HL-60/S4 treated with phorbol 12-myristate 13-acetate at 8.2 ng/mL for 4 days and 3 days (cell line): ENCODE data around the gene HOXD13.

ENCODE experiments used
- in situ Hi-C: fragments of 300-500 bp; cut with MboI; formaldehyde crosslinking; loops from 2 replicates; pipeline ENCODE4 v1.15.0; 2022; ENCODE audit warnings: low sequenced_read_pairs

HOXD13 gene

DNA sequence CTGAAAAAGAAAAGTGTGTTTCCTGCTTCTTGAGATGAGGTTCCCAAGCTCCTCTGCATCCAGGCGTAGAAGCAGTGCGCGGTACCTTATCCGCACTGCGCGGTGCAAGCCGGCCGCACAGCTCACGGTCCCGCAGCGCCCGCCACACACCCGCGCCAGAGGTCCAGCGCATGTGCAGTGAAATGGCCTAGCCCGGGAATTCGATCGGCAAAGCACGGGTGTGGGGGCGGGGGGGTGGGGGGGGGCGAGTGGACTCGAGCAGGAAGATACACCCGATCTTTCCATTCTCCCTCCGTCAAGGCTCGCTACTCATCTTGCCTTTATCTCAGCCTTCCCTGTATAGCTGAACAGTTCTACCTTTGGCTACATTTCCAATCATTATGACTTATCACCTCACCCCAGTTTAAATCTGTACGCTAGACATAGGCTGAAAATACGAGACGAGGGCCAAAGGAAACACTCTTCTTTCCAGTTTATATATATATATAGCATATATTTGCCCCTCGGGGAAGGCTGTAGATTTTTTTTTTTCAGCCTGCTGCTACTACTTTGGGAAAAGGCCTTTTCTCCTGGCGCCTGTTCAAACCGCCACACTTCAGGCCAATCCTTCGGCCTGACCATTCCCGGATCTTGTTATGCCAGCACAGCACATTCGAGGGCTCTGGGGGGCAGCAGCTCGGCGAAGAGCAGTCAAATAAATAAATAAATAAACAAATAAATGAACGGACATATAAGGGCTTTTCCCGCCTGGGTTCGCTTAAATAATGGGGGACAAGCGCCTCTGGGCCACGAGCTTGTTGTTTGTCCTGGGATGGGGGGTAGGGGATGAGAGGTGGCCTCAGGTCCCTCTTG, 47.4 kb downstream of the HOXD13 start:
- in situ Hi-C loops = loop anchor here (25.0 kb wide), 2 partner anchors 522 to 997 kb away; no protein-coding TSS in a partner anchor

DNA sequence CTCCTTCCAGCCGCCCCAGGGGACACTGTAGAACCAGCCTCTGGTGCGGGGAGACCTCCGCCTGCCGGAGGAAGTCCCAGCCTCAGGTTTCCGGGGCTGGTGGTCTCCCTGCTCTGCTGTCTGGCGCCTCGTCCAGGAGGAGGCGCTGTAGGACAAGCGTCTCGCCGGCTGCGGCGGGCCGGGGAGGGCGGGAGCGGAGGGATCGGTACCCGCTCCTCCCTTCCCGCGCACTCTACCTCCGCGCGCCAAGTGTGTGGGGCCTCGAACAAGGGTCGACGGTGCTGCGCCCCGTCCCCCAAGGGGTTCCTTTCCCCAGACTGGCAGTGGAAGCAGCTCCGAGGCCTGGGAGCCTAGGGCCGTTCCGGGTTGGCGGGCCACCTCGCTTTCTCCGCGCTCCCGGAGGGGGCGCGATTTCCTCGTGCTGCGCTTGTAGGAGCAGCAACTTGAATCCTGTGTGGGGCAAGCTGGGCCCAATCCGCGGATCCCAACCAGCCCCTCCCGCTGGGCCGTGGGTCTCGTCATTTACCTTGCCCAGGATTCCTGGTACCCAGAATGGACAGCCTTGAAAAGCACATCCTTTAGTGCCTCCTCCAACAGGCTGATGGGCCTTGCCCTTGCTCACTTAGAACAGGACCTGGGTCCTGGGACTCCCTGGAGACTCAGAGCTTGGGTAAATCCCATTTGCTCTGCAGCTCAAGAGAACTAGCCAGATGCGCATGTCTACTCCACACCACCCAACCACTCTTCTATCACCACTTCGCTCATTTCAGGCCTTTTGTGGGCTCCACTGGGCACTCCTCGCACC, 48.2 kb downstream of the HOXD13 start:
- in situ Hi-C loops = loop anchor here (25.0 kb wide), 2 partner anchors 522 to 997 kb away; no protein-coding TSS in a partner anchor

DNA sequence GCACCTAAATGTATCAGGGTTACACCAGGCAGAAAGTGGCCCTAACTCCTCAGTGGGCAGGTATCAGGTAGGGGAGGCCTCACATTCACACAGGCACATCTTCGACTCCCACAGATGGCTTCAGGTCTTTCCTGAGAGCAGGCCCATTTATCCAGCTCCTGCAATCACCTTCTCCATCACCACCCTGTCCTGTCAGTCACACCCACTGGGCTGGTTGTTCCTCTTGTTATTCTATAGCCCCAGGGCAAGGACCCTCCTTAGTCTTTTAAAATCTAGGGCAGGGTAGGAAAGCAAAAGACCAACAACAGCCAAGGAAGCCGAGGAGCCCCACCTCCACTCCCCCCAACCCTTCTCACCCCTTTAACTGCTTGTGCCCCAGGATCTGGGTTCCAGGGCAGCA, 49.8 kb downstream of the HOXD13 start:
- in situ Hi-C loops = loop anchor here (25.0 kb wide), 2 partner anchors 520 to 995 kb away; no protein-coding TSS in a partner anchor
